ENCODE measurements around the gene EFHC1.

Gene EFHC1

GRCh38 chr6:52543262-52543661, 123.1 kb downstream of the EFHC1 start:
- no peak for DNase-seq

GRCh38 chr6:52543729-52544601, 123.8 kb downstream of the EFHC1 start:
- DNase-seq: no peak

GRCh38 chr6:52544602-52545405, 124.7 kb downstream of the EFHC1 start:
- no peak for DNase-seq

- no peak for DNase-seq
Observed at GRCh38 chr6:52545406-52546119, 125.4 kb downstream of the EFHC1 start.

GRCh38 chr6:52546192-52546591, 126.0 kb downstream of the EFHC1 start:
- DNase-seq: no peak

GRCh38 chr6:52546678-52547077, 126.5 kb downstream of the EFHC1 start:
- no peak for DNase-seq

- no peak for DNase-seq
Observed at GRCh38 chr6:52547647-52548352, 127.7 kb downstream of the EFHC1 start.

- no peak for DNase-seq
Observed at GRCh38 chr6:52548353-52548713, 128.2 kb downstream of the EFHC1 start.

- no peak for DNase-seq
Observed at GRCh38 chr6:52548999-52549398, 128.9 kb downstream of the EFHC1 start.

- DNase-seq: no peak
Observed at GRCh38 chr6:52549428-52549827, 129.3 kb downstream of the EFHC1 start.

- DNase-seq: no peak
Observed at GRCh38 chr6:52550014-52550575, 130.0 kb downstream of the EFHC1 start.

- no peak for DNase-seq
Observed at GRCh38 chr6:52550870-52551269, 130.7 kb downstream of the EFHC1 start.

- DNase-seq: no peak
Observed at GRCh38 chr6:52551483-52552277, 131.5 kb downstream of the EFHC1 start.

- DNase-seq: no peak
Observed at GRCh38 chr6:52552278-52552643, 132.1 kb downstream of the EFHC1 start.

GRCh38 chr6:52553158-52553557, 133.0 kb downstream of the EFHC1 start:
- no peak for DNase-seq

- no peak for DNase-seq
Observed at GRCh38 chr6:52553719-52554118, 133.6 kb downstream of the EFHC1 start.

- DNase-seq: no peak
Observed at GRCh38 chr6:52554684-52555280, 134.6 kb downstream of the EFHC1 start.

GRCh38 chr6:52555518-52556233, 135.5 kb downstream of the EFHC1 start:
- no peak for DNase-seq

- DNase-seq: no peak
Observed at GRCh38 chr6:52557389-52558265, 137.5 kb downstream of the EFHC1 start.

Measured in activated CD8-positive, alpha-beta memory T cell treated with anti-CD3 and anti-CD28 coated beads, Interleukin-2, amount 50 U/mL, for 48 hours (primary cell).